H1 (cell line): Measurements from ENCODE around the gene MAPK1. TPM values are rescaled to one million over a fixed set of nuclear protein-coding genes. Genes with fewer than 3 reads are reported as not detected.

ENCODE experiments used
- CTCF ChIA-PET: fragments of 300-600 bp; sonication (Branson Sonifier 250); formaldehyde crosslinking; loops from one replicate; lab custom pipeline; 2021; ENCODE audit not compliant: partially characterized antibody; lab: Charles Lee
- POLR2A ChIA-PET: fragments of 300-600 bp; sonication (Branson Sonifier 250); formaldehyde crosslinking; loops from one replicate; lab custom pipeline; 2021; ENCODE audit warnings: inconsistent platforms; ENCODE audit not compliant: partially characterized antibody; lab: Charles Lee
- DNase-seq, 2 experiments: peaks; one replicate each; pipeline versions ENCODE4 v3.0.0 to v3.0.0-alpha.2; 2010 to 2022; ENCODE audit warnings: low spot score in 2 of 2, low read depth in 1 of 2, mixed read lengths in 1 of 2
- FAIRE-seq: peaks from 2 replicates; lab custom pipeline; 2011; peaks lifted over from hg19 to GRCh38; lab: Jason Lieb, UNC
- H2AFZ ChIP-seq: 2 replicates; pipeline ENCODE4 v1.8.1; 2012; ENCODE audit warnings: low read length, inconsistent platforms
- H2AK5ac ChIP-seq: 2 replicates; pipeline ENCODE4 v1.6.1; 2013; ENCODE audit warnings: low read depth, low read length
- H2BK120ac ChIP-seq: replicated peaks from 2 replicates; pipeline ENCODE3; 2013; ENCODE audit warnings: low read depth, low read length, inconsistent platforms
- H2BK12ac ChIP-seq: 2 replicates; pipeline ENCODE4 v1.6.1; 2013; ENCODE audit warnings: low read depth, low read length
- H2BK15ac ChIP-seq: 2 replicates; pipeline ENCODE4 v1.6.1; 2013; ENCODE audit warnings: low read length
- H2BK20ac ChIP-seq: 2 replicates; pipeline ENCODE4 v1.6.1; 2013; ENCODE audit warnings: low read length
- H2BK5ac ChIP-seq: 2 replicates; pipeline ENCODE4 v1.6.1; 2013; ENCODE audit warnings: low read depth, low read length
- H3K14ac ChIP-seq: 2 replicates; pipeline ENCODE4 v1.6.1; 2013; ENCODE audit warnings: inconsistent platforms; ENCODE audit not compliant: insufficient read length
- H3K18ac ChIP-seq: 2 replicates; pipeline ENCODE4 v1.6.1; 2013; ENCODE audit warnings: low read length; ENCODE audit errors: extremely low read depth
- H3K23ac ChIP-seq: 2 replicates; pipeline ENCODE4 v1.6.1; 2013; ENCODE audit warnings: inconsistent platforms; ENCODE audit not compliant: insufficient read length
- H3K23me2 ChIP-seq: 2 replicates; pipeline ENCODE4 v1.6.1; 2013; ENCODE audit warnings: low read depth, low read length
- H3K27ac ChIP-seq: 2 replicates; pipeline ENCODE4 v1.6.1; 2011; ENCODE audit warnings: low read depth, low read length, inconsistent platforms
- H3K27me3 ChIP-seq, 4 experiments: replicated peaks in 1 of 4; 1 replicate in 1 of 4; 2 replicates in 3 of 4; pipeline versions ENCODE4 v1.6.1 to v1.8.1; 2011 to 2013; ENCODE audit warnings: low read length in 3 of 4, mild to moderate bottlenecking in 3 of 4, inconsistent platforms in 2 of 4, mixed read lengths in 2 of 4, moderate library complexity in 1 of 4; ENCODE audit not compliant: control insufficient read depth in 3 of 4, insufficient read depth in 3 of 4; ENCODE audit errors: extremely low read depth in 1 of 4
- H3K36me3 ChIP-seq, 4 experiments: 2 replicates each; pipeline versions ENCODE4 v1.6.1 to v1.8.1; 2011 to 2013; ENCODE audit warnings: mild to moderate bottlenecking in 4 of 4, low read length in 3 of 4, moderate library complexity in 2 of 4, control low read depth in 1 of 4, inconsistent platforms in 1 of 4; ENCODE audit not compliant: insufficient read depth in 4 of 4, control insufficient read depth in 2 of 4
- H3K4ac ChIP-seq: replicated peaks from 2 replicates; pipeline ENCODE3; 2013; ENCODE audit warnings: low read length, low read depth, mixed read lengths, inconsistent platforms; ENCODE audit not compliant: insufficient read length
- H3K4me1 ChIP-seq, 4 experiments: replicated peaks in 1 of 4; 1 replicate in 1 of 4; 2 replicates in 3 of 4; pipeline versions ENCODE4 v1.6.1 to v1.8.1; 2011 to 2013; ENCODE audit warnings: low read length in 3 of 4, inconsistent platforms in 2 of 4, mixed read lengths in 1 of 4; ENCODE audit not compliant: insufficient read depth in 4 of 4, control insufficient read depth in 3 of 4
- H3K4me2 ChIP-seq, 2 experiments: 2 replicates each; pipeline versions ENCODE4 v1.6.1 to v1.8.1; 2011 to 2013; ENCODE audit warnings: low read depth in 2 of 2, low read length in 2 of 2, control low read depth in 1 of 2, inconsistent platforms in 1 of 2, mild to moderate bottlenecking in 1 of 2; ENCODE audit not compliant: insufficient read depth in 1 of 2
- H3K4me3 ChIP-seq, 4 experiments: fragments of 200-600, 300-600 bp in 1 of 4; sonication (generic), shearing (Covaris generic), sonication (Bioruptor Twin) in 1 of 4; 2 replicates each; pipeline versions ENCODE4 v1.5.1 to v1.8.1; 2011 to 2016; ENCODE audit warnings: low read length in 4 of 4, low read depth in 3 of 4, control low read depth in 2 of 4, inconsistent platforms in 2 of 4, mild to moderate bottlenecking in 2 of 4, mixed read lengths in 1 of 4, moderate library complexity in 1 of 4; ENCODE audit not compliant: insufficient read depth in 2 of 4; ENCODE audit errors: extremely low read depth in 1 of 4
- H3K56ac ChIP-seq: replicated peaks from 2 replicates; pipeline ENCODE3; 2013; ENCODE audit warnings: low read depth, mild to moderate bottlenecking, mixed read lengths, low read length, inconsistent platforms; ENCODE audit not compliant: insufficient read length
- H3K79me1 ChIP-seq: 2 replicates; pipeline ENCODE4 v1.6.1; 2013; ENCODE audit warnings: low read depth, low read length, control low read depth
- H3K79me2 ChIP-seq, 2 experiments: 2 replicates each; pipeline versions ENCODE4 v1.6.1 to v1.8.1; 2012 to 2013; ENCODE audit warnings: low read length in 2 of 2, mild to moderate bottlenecking in 2 of 2, inconsistent platforms in 1 of 2; ENCODE audit not compliant: insufficient read depth in 2 of 2, control insufficient read depth in 1 of 2
- H3K9ac ChIP-seq, 4 experiments: replicated peaks in 1 of 4; 1 replicate in 1 of 4; 2 replicates in 3 of 4; pipeline versions ENCODE4 v1.6.1 to v1.8.1; 2011 to 2013; ENCODE audit warnings: low read depth in 3 of 4, low read length in 3 of 4, control low read depth in 2 of 4, mild to moderate bottlenecking in 2 of 4, moderate library complexity in 2 of 4, inconsistent platforms in 1 of 4; ENCODE audit errors: extremely low read depth in 1 of 4
- H3K9me3 ChIP-seq, 2 experiments: 2 replicates each; pipeline versions ENCODE4 v1.6.1 to v1.8.1; 2012 to 2013; ENCODE audit warnings: mild to moderate bottlenecking in 2 of 2, moderate library complexity in 2 of 2, control low read depth in 1 of 2, inconsistent platforms in 1 of 2, low read depth in 1 of 2, low read length in 1 of 2, mixed read lengths in 1 of 2; ENCODE audit not compliant: insufficient read depth in 2 of 2
- H4K20me1 ChIP-seq, 2 experiments: replicated peaks in 1 of 2; 2 replicates each; pipeline versions ENCODE3 to v1.8.1; 2011 to 2013; ENCODE audit warnings: inconsistent platforms in 2 of 2, low read length in 2 of 2, mild to moderate bottlenecking in 1 of 2; ENCODE audit not compliant: insufficient read depth in 2 of 2, control insufficient read depth in 1 of 2
- H4K5ac ChIP-seq: 2 replicates; pipeline ENCODE4 v1.6.1; 2013; ENCODE audit warnings: low read length, low read depth, mixed read lengths, inconsistent platforms; ENCODE audit not compliant: insufficient read length
- H4K8ac ChIP-seq: 2 replicates; pipeline ENCODE4 v1.8.0; 2013; ENCODE audit warnings: mild to moderate bottlenecking, moderate library complexity, low read length, inconsistent platforms; ENCODE audit not compliant: insufficient read depth; ENCODE audit errors: extremely low read depth
- H4K91ac ChIP-seq: replicated peaks from 2 replicates; pipeline ENCODE3; 2013; ENCODE audit warnings: low read length, mixed read lengths, inconsistent platforms; ENCODE audit not compliant: insufficient read length
- BACH1 ChIP-seq: IDR thresholded peaks from 2 replicates; pipeline ENCODE4 v1.6.1; 2012; ENCODE audit warnings: low read length, improper control_type of control experiment
- RAD21 ChIP-seq, 2 experiments: IDR thresholded peaks in 1 of 2; conservative IDR thresholded peaks in 1 of 2; 2 replicates each; pipeline ENCODE4 v1.6.1; 2011; ENCODE audit warnings: low read depth in 2 of 2, low read length in 2 of 2, improper control_type of control experiment in 1 of 2, inconsistent platforms in 1 of 2, mild to moderate bottlenecking in 1 of 2, moderate library complexity in 1 of 2
- SIN3A ChIP-seq, 2 experiments: IDR thresholded peaks in 1 of 2; conservative IDR thresholded peaks in 1 of 2; 2 replicates each; pipeline ENCODE4 v1.6.1; 2011 to 2012; ENCODE audit warnings: low read length in 2 of 2, improper control_type of control experiment in 1 of 2, low read depth in 1 of 2, mild to moderate bottlenecking in 1 of 2
- SRF ChIP-seq: IDR thresholded peaks from 2 replicates; pipeline ENCODE4 v1.6.1; 2011; ENCODE audit warnings: mild to moderate bottlenecking, low read depth, low read length, moderate library complexity
- TAF7 ChIP-seq: optimal IDR thresholded peaks from 2 replicates; pipeline ENCODE3; 2011; ENCODE audit warnings: low read depth, mild to moderate bottlenecking, inconsistent platforms, low read length, moderate library complexity, borderline replicate concordance
- WGBS, 2 experiments: shearing (Covaris generic) in 1 of 2; methylation state at CpG; one replicate each; pipeline versions ENCODE4 v1.1.6 to v1.1.7; 2013 to 2015; ENCODE audit warnings: low lambda C conversion rate in 2 of 2, mixed read lengths in 2 of 2, inconsistent platforms in 1 of 2, low coverage in 1 of 2, missing lambda C conversion rate in 1 of 2; ENCODE audit not compliant: insufficient replicate concordance in 2 of 2, insufficient coverage in 1 of 2, insufficient read length in 1 of 2; ENCODE audit errors: extremely low coverage in 1 of 2, missing lambda C conversion rate in 1 of 2; 5-methylcytosine and 5-hydroxymethylcytosine counted together
- polyA plus RNA-seq, 7 experiments: library from polyadenylated mRNA; depleted of rRNA in 3 of 7; stranded (reverse) in 5 of 7; unstranded in 2 of 7; fragments of >200 nt in 5 of 7; fragments of 200-250 nt in 2 of 7; gene quantifications; 1 replicate in 5 of 7; 2 replicates in 1 of 7; 4 replicates in 1 of 7; pipeline versions ENCODE4 v1.2.1 to v1.2.3, GENCODE V29; 2011 to 2013; ENCODE audit warnings: missing spikeins in 2 of 7, mixed read lengths in 2 of 7
- total RNA-seq: library from RNA; stranded (reverse); fragmentation: NEBNext Ultra II Directional; extraction: Animal tissue kit (Norgen Biotek cat#: 25700); gene quantifications from 2 replicates; pipeline ENCODE4 v1.2.1, GENCODE V29; 2021

The MAPK1 gene
- total and polyA plus RNA-seq, 2 of the 8 experiments (the other 6 are each of a cell fraction or from before 2014, with no cell fraction given), result 28.1 to 101 TPM

DNA sequence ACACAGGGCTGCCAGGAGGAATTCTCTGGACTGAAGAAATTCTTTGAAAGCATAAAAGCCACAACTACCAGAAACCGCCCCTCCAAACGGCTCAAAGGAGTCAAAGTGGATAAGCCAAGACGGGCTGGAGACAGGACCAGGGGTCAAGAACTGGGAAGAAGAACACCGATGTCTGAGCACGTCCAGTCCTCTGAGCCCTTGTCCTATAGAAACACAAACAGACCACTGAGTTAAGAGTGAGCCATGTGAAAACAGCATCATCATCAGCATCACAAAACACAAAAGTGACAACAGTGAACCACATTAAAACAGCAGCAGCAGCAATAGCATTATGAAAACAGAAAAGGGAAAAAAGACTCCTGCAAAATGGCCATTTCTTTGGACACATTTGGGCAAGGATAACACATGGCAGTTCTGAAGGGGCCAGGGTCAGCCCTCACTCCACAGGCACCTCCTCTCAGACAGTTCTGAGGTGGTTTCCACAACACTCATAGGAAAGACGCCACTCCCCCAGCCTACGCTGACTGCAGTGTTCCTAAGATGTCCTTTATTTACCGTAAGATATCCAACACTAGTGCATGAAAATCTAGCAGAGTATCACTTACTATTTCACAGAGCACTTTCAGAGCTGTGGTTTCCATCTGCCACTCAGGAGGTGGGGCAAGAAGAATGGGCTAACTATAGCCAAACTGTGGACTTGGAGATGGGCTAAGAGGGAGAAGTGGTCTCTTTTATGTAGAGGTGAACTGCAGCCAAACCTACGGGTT lies 103.2 kb downstream of the MAPK1 start:
- WGBS, 2 experiments, result 84% methylated on average over 9 of the region's 9 CpGs; no CpG with 5 or more reads in 1 of the 2 experiments
- Histone ChIP-seq H3K27me3 (no peaks in the 10 kb centered on the region), H3K18ac (no peak overlapping the region), H3K4me3 (no peak overlapping the region), H3K23me2 (no peaks in the 10 kb centered on the region), H4K8ac (no peak overlapping the region), H3K4me1 (no peaks in the 10 kb centered on the region), H4K5ac (no peak overlapping the region), H3K27ac (no peak overlapping the region), H3K9me3 (no peaks in the 10 kb centered on the region), H2BK5ac (no peak overlapping the region), H2BK12ac (no peak overlapping the region), H2BK15ac (no peak overlapping the region), H3K79me2 (no peaks in the 10 kb centered on the region), H3K56ac (no peak overlapping the region), H3K4me2 (no peak overlapping the region), H3K4ac (no peak overlapping the region), H3K79me1 (no peaks in the 10 kb centered on the region; the same call in 1 of the 2 replicates), H3K36me3 (peaks cover 25 to 71% (median 52%) of the 10 kb centered on the region in 4 experiments), H4K91ac (no peak overlapping the region), H2AK5ac (no peak overlapping the region), H4K20me1 (peaks cover 4 to 5% of the 10 kb centered on the region in 2 experiments), H3K9ac (no peak overlapping the region), H3K14ac (no peak overlapping the region), H2BK20ac (no peak overlapping the region), H3K23ac (no peak overlapping the region), H2AFZ (no peak overlapping the region), H2BK120ac (no peak overlapping the region)
- FAIRE-seq (no peak), DNase-seq (no peak)
- ChIA-PET CTCF (interaction anchor here (1.0 to 2.8 kb wide), 2 partner anchors 11 to 39 kb away, joined by 4 to 11 read pairs; no protein-coding TSS in a partner anchor), POLR2A (no interaction called here)
- TF ChIP-seq TAF7 (no peak), BACH1 (no peak), SRF (no peak), RAD21 (IDR thresholded peaks at IDR 0.05 in 1 of 2, conservative IDR thresholded peaks at IDR 0.05 in 1 of 2; ENCODE audit: low read depth in 2 of 2, low read length in 2 of 2) (no peak), SIN3A (conservative IDR thresholded peaks at IDR 0.05 in 1 of 2, IDR thresholded peaks at IDR 0.05 in 1 of 2; ENCODE audit: low read depth in 1 of 2, low read length in 2 of 2) (no peak)
